Eye (tissue), 1 donor: ENCODE data around the gene ANGEL1.

ENCODE experiments used
- DNase-seq: peaks from one replicate; pipeline ENCODE4 v3.0.0-alpha.2; 2015

ANGEL1 gene

DNA sequence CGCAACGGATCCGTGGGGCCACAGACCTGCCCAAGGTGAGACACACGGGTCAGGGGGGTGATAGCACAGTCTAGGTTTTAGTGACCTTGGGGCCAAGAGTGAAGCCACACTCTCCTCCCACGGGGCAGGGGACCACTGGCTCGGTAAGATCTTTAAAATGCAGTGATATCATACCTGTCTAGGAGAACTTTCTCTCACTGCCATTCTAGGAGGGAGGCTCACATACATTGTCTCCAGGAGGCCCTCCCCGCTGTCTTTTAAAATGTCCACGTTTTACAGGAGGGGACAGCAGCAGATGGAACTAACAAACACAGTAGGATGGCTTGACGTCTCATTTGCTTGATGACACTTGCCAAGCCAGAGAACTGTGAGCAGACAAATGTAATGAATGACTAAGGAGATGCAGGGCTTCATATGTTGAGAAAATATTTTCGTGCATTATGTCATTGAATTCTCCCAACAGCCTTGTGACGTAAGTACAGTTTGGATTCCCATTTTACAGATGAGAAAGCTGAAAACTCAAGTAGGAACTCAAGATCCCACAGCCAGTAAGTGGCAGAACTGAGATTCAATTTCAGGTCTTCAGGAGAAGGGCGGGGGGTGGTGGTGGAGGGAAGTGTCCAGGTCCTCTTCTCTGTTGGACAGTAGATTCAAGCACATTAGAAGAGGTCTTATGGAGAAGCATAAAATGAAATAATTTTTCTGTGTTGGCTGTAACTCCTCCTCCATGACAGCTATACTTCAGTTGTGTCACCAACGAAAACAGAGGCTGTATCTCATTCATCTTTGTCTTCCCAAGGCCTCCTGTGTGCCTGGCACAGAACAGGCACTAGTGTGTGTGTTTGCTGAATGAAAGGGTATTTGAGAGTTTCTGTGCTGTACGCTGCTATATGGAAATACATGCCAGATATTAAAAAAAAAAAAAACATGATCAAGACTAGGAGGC is 49.3 kb downstream of the ANGEL1 start:
- DNase-seq, result peak; percentile 42

DNA sequence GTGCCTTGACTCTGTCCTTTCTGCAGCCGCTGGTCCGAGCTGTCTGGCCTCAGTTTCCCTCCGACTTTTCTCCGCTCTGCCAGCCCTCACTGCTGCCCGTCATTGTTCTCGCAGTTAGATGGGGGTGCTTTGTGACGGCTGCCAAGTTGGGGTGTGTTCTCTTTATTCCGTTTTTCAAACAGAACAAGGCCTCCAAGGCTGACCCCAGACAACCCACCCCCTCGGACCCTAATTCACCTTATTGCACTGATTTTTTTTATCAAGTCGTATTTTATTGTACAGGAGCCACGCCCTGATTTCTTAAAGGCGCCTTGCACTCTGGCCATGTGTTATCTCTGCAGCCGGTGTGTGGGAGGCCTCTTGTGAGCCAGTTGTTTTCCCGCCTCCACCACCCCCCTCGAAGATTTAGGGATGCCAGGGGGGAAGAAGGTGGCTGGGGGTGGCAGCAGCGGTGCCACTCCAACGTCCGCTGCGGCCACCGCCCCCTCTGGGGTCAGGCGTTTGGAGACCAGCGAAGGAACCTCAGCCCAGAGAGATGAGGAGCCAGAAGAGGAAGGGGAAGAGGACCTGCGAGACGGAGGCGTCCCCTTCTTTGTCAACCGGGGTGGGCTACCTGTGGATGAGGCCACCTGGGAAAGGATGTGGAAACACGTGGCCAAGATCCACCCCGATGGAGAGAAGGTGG is 50.1 kb downstream of the ANGEL1 start:
- DNase-seq, result no peak

DNA sequence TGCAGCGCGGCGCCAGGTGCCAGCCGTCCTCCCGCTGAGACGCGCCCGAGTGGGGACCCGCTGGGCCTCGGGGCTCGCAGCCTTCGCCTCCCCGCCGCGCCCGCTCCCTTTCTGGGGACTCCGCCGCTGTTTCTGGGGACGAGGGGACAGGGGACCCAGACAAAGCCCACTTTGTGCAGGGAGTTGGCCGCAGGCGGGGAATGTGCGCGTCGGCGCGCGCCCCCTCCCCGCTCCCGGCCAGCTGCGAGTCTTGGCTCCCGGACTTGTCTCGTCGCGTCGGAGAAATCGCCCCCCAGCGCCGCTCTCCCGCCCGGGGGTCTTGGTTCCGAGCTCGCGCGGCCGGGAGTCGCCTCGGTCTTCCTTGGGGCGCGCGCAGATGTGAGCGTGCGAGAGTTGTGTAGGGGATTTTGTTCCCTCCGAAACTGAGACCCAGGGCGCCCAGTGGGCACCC is 50.7 kb downstream of the ANGEL1 start:
- DNase-seq, result peak; percentile 85

DNA sequence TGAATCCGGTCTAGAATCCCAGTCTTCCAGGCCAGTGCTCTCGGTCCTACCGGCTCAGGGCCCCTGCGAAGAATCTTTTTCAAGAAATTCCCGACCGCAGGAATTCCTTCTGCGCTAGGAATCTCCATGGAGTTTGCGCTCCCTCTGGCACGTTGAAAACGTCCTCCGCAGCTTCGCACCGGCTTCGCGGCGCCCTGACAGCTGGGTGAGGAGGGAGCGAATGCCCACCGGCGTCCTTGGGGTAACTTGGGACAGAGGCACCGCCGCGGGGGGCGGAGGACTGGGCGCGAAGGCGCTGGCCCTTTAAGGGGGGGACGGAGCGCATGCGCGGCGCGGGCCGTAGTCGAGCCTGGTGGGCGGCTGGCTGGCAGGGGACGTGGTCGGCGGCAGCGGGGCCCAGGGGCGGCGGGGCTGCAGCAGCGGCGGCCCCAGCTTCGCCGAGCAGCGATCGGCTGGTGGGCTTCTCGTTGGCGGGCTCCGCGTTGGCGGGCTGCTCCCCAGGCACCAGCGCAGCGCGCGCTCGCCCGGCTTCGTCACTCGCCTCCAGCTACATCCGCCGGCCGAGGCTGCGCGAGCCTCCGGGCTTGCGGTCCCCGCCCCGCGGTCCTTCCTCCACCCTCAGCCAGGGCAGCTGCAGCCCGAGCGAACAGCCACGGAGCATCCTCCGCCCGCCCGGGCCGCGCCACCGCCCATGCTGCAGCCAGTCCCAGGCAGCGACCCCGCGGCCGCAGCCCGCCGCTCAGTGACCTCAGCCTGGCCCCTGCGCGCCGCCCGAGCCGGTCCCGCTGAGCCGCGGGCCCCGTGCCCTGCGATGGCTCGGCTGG is 51.3 kb downstream of the ANGEL1 start, which contains the start of gene VASH1:
Gene VASH1, plus strand, starts transcription at position 333 of the 824 bp plus-strand sequence. CDS start 1,354 bp downstream, outside the sequence.
- peak; percentile 89 for DNase-seq

DNA sequence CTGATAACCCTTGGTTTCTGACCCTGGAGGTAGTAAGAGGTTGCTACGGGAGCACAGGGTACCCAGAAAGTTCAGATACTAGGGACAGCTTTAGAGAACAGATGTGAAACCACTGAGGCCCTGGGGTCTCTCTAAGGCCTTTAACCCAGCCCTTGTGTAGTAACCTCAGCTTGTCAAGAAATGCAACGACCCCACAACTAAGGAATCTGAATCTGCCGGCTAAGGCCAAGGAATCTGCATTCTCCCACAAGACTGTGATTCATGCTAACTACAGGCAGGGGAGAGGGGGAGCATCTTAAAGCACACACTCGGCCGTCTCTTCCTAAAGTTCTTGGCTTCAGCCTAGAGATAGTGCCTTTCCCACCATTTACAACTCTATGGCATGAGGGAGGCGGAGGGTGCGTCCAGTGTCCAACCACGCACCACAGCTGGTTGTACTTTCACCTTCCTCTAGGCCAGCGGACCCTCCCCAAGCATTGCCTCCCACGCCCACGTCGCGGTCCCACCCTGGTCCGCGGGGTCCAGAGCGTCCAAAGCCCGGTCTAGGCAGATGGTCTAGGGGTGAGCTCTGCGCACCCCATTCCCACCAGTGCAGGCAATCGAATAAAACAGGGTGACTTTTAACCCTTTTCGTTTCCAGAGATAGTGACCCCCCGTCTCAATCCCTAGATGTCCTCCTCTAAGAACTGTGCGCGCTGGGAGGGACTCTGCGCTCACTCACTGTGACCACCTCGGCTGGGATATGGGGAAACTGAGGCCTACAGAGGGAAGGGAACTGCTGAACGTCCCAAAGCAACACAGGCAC is 52.1 kb downstream of the ANGEL1 start:
- DNase-seq, result no peak

DNA sequence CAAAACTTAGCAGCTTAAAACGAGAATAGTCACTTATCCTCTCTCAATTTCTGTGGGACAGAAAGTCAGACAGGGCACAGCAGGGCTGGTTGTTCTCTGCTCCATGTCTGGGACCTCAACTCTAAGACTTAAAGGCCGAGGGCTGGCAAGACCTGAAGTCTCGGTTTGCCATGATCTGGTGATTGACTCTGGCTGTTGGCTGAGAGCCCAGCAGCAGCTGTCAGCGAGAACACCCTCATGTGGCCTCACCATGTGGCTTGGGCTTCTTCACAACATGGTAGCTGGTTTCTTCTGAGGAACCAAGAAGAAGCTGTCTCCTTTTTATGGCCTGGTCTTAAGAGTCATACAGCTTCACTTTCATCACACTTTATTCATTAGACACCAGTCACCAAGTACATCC is 53.1 kb downstream of the ANGEL1 start:
- no peak for DNase-seq

DNA sequence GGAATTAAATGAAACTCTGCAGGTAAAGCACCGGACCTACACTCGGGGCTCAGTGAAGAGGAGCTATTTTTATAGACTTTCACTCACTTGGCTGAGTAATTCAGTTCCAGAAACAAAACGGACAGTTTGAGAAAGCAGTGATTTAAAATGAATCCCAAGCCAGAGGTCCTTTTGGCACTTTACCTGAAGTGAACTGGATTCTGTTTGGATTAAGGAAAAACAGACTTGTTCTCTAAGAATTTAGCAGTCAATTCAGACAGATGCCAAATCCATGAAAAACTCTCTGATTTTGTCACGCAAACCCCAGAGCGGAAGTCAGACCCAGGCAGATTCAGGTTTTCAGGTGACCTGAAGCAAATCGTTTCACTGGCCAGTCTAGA is 56.3 kb downstream of the ANGEL1 start:
- no peak for DNase-seq

DNA sequence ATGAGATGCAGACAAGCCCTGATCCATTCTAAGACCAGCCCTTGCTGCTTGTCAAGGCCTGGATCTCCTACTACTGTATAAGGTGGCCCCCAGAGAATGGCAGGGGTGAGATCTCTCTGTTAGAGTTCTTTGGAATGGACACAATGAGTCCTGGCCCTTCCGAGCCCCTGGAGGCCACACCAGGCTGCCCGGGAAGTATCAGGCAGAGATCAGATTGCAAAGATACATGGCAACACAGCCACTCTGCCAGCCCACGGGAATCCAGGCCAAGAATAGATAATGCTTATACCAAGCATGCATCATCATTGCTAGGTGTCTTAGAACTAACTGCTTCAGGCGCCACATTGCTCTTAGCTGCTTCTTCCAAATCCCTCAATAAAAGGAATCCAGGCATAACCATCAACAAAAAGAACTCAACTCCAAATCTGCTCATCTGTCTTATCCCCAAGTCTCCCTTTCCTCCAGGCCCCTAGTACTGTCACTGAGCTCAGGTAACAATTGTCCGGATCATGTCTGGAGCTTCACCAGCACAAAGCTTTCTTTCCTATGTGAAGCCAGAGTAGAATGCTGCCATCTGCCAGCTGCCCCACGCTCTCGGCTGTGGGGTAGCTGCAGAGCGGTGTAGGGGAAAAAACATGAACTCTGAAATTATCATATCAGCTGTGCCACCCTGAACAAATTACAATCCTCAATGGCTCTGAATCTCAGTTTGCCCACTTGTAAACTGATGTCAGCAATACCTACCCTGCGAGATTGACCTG is 56.9 kb downstream of the ANGEL1 start:
- peak; percentile 3 for DNase-seq

DNA sequence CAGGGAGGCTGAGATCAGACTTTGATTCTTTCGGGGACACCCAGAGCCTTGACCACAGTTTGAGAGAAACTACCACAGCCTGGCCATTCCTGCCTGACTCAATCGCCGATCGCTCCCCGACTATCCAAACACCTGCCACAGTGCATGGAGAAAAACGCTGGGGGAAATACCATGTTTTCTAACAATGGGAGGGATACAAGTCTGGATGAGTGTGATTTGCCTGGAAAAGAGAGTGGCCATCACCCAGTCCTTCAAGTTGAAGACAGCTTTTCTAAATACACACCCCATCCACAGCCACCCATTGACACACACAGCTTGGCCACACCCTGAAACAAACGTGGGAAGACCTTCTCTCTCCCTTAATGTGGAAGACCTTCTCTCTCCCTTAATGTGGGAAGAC is 58.1 kb downstream of the ANGEL1 start:
- no peak for DNase-seq

DNA sequence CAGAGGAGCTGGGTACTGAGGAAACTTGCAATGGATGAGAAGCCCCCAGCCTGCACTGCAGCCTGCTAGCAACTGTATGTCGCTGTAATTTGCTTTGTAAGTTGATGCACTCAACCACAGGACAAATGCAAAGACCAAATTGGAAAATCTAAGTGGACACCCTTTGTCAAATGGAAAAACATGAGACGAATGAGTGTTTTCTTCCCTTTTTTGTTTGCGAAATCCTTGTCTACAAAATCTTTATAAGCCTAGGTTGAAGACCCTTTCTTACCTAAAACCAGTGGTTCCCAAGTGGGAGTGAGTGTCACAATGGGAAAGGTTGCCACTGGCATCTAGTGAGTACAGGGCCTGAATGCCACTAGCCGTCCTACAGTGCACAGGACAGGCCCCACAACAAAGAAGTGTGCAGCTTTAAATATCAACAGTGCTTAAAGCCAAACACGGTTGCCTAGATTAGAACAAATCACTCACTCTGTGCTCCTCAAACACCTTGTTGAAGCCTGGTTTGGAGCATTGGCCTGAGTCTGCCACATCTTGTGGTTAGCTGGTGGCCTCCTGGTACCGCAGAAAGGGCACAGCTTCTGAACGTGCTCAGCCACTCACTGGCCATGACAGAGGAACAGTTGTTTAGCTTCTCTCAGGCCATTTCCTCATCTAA is 59.0 kb downstream of the ANGEL1 start:
- no peak for DNase-seq

DNA sequence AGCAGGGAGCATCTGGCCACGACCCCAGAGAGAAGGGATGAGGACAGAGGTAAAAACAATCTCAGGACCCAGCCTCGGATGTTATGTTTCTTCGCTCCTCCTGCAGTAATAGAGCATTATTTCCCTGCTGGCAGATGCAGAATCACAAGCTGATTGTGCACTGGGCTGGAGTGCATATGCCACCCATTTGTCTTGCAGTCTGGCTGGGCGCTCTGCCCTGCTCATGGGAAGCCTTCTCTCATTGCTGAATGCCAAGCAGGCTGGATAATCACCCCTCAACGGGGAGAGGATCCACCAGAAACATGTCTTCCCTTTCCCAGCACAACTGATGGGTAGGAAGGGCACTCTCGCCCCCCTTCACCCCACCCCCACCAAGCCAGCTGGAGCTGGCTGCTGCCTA is 59.9 kb downstream of the ANGEL1 start:
- no peak for DNase-seq

DNA sequence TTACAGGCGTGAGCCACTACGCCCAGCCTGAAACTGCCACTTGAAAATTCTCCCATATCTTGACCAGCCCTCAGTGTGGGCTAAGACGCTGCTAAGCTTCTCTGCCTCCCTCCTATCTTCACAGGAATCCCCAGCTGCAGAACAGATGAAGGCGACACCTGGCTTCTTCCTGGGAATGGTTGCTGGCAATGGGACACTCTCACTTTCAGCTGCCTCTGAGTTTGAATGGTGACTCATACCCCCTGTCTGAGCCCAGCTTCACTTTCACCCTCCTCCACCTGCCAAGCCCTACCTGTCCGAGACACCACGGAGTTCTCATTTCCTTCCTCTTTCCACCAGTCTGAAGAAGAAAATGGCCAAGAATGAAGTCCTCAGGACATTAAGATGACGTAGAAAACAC is 69.7 kb downstream of the ANGEL1 start:
- no peak for DNase-seq

DNA sequence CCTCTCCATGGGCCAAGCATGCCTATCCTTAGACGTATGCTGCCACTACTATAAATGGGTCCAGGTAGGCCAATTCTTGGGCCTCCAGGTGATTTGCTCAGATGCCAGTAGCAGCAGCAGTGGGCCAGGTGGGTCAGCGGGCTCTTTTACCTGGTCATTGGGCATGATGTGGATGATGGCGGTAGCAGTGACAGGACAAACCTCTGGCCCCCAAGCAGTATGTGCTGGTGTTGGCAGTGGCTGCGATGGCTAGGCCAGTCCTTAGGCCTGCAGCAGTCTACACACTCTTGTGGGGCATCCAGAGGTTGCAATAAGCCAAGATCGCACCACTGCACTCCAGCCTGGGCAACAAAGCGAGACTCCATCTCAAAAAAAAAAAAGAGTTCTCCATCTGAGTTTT is 70.5 kb downstream of the ANGEL1 start:
- DNase-seq, result no peak

DNA sequence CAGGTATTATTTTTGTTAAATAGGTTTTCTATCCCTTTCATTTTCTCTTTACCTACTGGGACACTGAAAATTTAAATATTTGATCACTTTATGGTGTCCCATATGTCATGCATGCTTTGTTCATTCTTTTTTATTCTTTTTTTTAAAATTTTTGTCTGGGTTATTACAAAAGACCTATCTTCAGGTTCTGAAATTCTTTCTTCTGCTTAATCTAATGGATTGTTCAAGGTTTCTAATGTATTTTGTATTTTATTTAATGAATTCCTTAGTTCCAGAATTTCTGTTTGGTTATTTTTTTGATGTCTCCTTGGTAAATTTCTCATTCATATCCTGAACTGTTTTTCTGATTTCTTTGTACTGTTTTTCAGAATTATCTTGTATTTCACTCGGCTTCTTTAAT is 71.6 kb downstream of the ANGEL1 start:
- DNase-seq, result no peak
